GM23248 (cell line): ENCODE results near the gene RNASE9.

Experiments used
- EZH2 ChIP-seq: fragments of 200-600 bp; sonication (generic); IDR thresholded peaks from 2 replicates; pipeline ENCODE4 v1.6.1; 2018; ENCODE audit warnings: antibody characterized with exemption, mild to moderate bottlenecking; ENCODE audit not compliant: insufficient read depth, poor library complexity, severe bottlenecking
- EZH2phosphoT487 ChIP-seq: fragments of 200-600 bp; sonication (generic); IDR thresholded peaks from 2 replicates; pipeline ENCODE4 v1.6.1; 2018; ENCODE audit warnings: antibody characterized with exemption, moderate library complexity, mild to moderate bottlenecking, low read depth; ENCODE audit not compliant: insufficient read depth

DNA sequence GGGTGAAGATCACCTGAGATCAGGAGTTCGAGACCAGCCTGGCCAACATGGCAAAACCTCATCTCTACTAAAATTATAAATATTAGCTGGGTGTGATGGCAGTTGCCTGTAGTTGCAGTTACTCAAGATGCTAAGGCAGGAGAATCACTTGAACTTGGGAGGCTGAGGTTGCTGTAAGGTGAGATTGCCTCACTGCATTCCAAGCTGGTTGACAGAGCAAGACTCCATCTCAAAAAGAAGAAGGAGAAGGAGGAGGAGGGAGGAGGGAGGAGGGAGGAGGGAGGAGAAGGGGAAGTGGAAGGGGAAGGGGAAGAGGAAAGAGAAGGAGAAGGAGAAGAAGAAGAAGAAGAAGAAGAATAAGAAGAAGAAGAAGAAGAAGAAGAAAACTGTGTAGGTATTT is 38.5 kb downstream of the RNASE9 start:
- no peak for TF ChIP-seq EZH2
- no peak for TF ChIP-seq EZH2phosphoT487
